PC-3 (cell line): Measurements from ENCODE around the gene SOX12.
A peak's percentile ranks its signal among the peaks of the same experiment; 100 is the strongest.

Source experiments
- CTCF ChIP-seq: fragments of 300-600 bp; sonication (generic); conservative IDR thresholded peaks from 2 replicates; pipeline ENCODE4 v1.5.1; 2017; ENCODE audit warnings: antibody characterized with exemption, low read depth, mild to moderate bottlenecking, low read length
- EZH2 ChIP-seq: fragments of 300-600 bp; sonication (generic); IDR thresholded peaks from one replicate; pipeline ENCODE4 v1.6.1; 2017; ENCODE audit warnings: antibody characterized with exemption, mild to moderate bottlenecking, low read length; ENCODE audit not compliant: unreplicated experiment
- EZH2phosphoT487 ChIP-seq: fragments of 300-600 bp; sonication (generic); IDR thresholded peaks from 2 replicates; pipeline ENCODE4 v1.6.1; 2018; ENCODE audit warnings: mild to moderate bottlenecking, antibody characterized with exemption, low read length, borderline replicate concordance

- TF ChIP-seq EZH2, result no peak
- TF ChIP-seq CTCF, result 0 out of 2 replicates have a peak, but pooled peaks have one; percentile 21
- TF ChIP-seq EZH2phosphoT487, result peak; percentile 99
These were observed 941 bp upstream of the SOX12 start for GRCh38 chr20:324177-325044.
